HG02798 (cell line): ENCODE measurements around the gene PSMC4.
"Not testable (repeated sequence)": the region's sequence is repeated elsewhere in the genome, so short reads cannot be mapped to it uniquely, and the experiment has no call there.

Source experiments
- ATAC-seq: cut with Tn5 transposase; IDR thresholded peaks from one replicate; pipeline ENCODE4 v1.9.1; 2021; ENCODE audit warnings: mild to moderate bottlenecking; ENCODE audit not compliant: unreplicated experiment, poor library complexity

The PSMC4 gene

GRCh38 chr19:39942366-39942730 lies 28.6 kb upstream of the PSMC4 start:
- ATAC-seq = no peak

DNA sequence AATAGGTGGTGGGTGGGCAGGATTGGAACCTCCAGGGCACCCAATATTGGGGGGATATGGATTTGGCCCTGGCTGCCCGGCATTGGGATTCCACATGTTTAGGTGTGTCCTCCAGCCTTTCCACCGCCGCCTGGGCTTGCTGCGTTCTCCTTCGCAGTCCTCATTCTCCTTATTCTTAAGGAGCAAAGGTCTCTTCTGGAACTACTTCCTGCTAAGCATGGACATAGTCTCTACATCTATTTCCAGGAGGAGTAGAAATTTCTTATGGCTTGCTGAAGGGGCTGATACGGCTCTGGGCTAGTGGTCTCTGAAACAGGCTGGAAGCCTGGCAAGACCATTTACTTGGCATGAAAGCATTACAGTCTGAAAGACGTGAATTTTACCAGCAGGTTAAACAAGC lies 27.4 kb upstream of the PSMC4 start:
- no peak for ATAC-seq

DNA sequence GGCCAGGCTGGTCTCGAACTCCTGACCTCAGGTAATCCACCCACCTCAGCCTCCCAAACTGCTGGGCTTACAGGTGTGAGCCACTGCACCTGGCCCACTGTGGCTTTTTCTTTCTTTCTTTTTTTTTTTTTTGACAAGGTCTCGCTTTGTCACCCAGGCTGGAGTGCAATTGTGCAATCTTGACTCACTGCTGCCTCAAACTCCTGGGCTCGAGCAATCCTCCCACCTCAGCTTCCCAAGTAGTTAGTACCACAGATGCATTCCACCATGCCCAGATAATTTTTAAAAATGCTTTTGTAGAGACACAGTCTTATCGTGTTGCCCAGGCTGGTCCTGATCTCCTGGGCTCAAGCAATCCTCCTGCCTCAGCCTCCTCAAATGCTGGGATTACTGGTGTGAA lies 24.4 kb upstream of the PSMC4 start:
- ATAC-seq = no peak

- no peak for ATAC-seq
These were observed 21.8 kb upstream of the PSMC4 start for GRCh38 chr19:39949026-39949747.

- no peak for ATAC-seq
These were observed 19.8 kb upstream of the PSMC4 start for GRCh38 chr19:39951065-39951650.

- no peak for ATAC-seq
These were observed 19.3 kb upstream of the PSMC4 start for GRCh38 chr19:39951686-39952085.

- no peak for ATAC-seq
These were observed 17.1 kb upstream of the PSMC4 start for GRCh38 chr19:39953915-39954314.

DNA sequence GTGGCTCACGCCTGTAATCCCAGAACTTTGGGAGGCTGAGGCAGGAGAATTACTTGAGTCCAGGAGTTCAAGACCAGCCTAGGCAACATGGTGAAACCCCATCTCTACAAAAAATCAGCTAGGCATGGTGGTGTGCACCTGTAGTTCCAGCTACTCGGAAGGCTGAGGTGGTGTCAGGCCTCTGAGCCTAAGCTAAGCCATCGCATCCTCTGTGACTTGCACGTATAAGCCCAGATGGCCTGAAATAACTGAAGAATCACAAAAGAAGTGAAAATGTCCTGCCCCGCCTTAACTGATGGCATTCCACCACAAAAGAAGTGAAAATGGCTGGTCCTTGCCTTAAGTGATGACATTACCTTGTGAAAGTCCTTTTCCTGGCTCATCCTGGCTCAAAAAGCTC lies 13.1 kb upstream of the PSMC4 start:
- ATAC-seq = not testable (repeated sequence)

GRCh38 chr19:39958942-39959341 lies 12.0 kb upstream of the PSMC4 start:
- ATAC-seq = not testable (repeated sequence)

DNA sequence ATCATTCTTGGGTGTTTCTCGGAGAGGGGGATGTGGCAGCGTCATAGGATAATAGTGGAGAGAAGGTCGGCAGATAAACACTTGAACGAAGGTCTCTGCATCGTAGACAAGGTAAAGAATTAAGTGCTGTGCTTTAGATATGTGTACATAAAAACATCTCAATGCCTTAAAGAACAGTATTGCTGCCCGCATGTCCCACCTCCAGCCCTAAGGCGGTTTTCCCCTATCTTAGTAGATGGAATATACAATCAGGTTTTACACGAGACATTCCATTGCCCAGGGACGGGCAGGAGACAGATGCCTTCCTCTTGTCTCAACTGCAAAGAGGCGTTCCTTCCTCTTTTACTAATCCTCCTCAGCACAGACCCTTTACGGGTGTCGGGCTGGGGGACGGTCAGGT lies 11.6 kb upstream of the PSMC4 start:
- ATAC-seq = not testable (repeated sequence)

GRCh38 chr19:39963898-39964297 lies 7.1 kb upstream of the PSMC4 start:
- no peak for ATAC-seq

DNA sequence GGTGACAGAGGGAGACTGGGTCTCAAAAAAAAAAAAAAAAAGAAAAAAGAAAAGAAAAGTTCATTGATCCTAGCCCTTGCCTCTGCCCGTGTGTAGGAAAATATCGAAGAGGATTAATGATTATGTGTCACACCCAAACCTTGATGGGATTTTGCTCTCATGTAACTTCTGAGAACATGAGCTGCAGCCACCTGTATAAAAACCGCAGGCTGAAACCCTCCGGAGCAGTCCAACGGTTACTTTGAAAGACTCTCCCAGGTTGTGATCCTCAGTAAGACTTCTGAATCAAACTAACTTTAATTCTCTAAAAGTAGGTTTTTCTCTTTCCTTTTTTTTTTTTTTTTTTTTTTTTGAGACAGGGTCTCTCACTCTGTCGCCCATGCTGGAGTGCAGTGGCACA lies 4.3 kb upstream of the PSMC4 start:
- ATAC-seq = no peak

GRCh38 chr19:39967561-39967960 lies 3.4 kb upstream of the PSMC4 start:
- ATAC-seq = no peak

GRCh38 chr19:39968789-39969188 lies 2.2 kb upstream of the PSMC4 start:
- no peak for ATAC-seq

DNA sequence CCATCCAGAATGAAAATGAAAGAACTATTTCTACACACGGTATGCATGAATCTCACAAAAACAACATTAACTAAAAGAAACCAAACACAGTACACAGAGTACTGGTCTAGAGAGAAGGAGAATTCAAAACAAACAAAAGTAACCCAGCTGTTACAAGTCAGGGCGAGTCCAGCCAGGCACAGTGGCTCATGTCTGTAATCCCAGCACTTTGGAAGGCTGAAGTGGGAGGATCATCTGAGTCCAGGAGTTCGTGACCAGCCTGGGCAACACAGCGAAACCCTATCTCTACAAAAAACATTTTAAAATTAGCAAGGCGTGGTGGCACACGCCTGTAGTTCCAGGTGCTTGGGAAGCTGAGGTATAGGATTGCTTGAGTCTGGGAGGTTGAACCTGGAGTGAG lies 1.7 kb upstream of the PSMC4 start:
- ATAC-seq = no peak

GRCh38 chr19:39969681-39970424 lies 1.1 kb upstream of the PSMC4 start:
- no peak for ATAC-seq

GRCh38 chr19:39970425-39970674 lies 615 bp upstream of the PSMC4 start:
- ATAC-seq = no peak

DNA sequence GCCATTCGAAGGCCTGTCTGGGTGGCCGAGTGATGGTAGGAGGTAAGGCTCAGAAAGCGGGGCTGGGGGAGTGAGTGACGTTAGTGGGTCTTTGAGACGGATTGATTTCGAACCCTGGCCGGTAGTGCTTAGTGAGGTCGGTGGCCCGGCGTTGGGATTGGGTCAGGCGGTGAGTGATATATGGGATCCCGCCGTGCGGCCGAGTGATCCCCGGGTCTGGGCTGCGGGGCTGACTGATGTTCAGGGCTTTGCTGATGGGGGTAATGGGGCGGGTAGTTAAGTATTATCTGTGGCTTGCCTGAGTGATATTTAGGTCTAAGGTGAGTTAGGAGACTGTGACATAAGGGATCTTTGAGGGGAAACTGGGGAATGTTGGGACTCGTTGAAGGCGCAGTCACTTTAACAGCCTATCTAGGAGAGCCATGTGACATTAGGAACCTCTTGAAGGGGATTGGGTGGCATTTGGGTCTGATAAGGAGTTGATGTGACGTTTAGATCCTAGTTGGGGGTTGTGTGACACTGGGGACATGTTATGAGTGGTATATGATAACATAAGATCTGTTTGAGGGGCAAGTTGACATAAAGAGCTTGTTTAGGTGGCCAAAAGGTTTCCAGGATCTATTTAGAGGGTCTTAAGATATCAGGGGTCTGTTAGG lies 543 bp downstream of the PSMC4 start:
- no peak for ATAC-seq

DNA sequence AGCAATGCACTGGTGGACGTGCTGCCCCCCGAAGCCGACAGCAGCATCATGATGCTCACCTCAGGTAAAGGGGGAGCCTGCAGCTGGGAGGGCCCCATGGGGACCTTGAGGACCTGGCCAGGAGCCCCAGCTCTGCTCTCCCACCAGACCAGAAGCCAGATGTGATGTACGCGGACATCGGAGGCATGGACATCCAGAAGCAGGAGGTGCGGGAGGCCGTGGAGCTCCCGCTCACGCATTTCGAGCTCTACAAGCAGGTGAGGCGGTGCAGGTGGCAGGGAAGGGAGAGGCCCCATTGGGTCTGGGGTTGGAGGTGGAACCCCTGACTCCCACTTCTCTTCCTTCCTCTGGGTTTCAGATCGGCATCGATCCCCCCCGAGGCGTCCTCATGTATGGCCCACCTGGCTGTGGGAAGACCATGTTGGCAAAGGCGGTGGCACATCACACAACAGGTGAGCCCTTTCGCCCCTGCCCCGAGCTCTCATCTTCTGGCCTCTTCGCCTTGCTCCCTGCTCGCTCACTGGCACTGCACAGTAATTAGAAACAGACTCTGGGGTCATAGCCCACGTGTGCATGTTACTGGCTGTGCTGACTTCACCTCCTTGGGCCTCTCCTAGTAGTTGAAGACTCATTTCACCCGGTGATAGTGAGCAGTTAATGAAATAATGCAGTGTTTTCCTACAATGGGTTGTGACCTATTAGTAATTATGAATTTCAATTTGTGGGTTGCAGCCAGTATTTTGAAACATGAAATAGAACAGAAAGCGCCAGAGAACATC lies 3.6 kb downstream of the PSMC4 start:
- no peak for ATAC-seq

DNA sequence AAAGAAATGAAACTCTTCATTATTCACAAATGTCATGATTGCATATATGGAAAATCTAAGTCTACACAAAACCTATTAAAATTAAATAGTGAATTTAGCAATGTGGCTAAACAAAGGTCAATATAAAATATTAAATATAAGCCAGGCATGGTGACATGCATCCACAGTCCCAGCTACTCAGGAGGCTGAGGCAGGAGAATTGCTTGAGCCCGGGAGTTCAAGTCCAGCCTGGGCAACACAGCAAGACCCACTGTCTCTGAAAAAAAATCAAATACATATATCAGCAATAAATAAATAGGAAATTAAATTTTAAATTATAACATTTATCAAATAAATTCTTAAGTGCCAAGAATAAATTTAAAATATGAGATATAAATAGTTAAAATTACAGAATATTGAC lies 11.9 kb downstream of the PSMC4 start:
- no peak for ATAC-seq
